SK-N-SH treated with all-trans-retinoic acid at 6 μM for 48 hours (cell line): ENCODE results near the gene SLC7A1.

Experiments
- ARNTL ChIP-seq: fragments of 450-650 bp; formaldehyde crosslinking; IDR thresholded peaks from 2 replicates; pipeline ENCODE4 v1.5.0; 2020; ENCODE audit warnings: low read depth, mild to moderate bottlenecking, moderate library complexity, borderline replicate concordance
- CSDC2 ChIP-seq: fragments of 250-450 bp; sonication (Bioruptor Pico); IDR thresholded peaks from 2 replicates; pipeline ENCODE4 v1.5.0; 2020; ENCODE audit warnings: mild to moderate bottlenecking, moderate library complexity
- ESRRG ChIP-seq: fragments of 250-450 bp; sonication (Bioruptor Pico); IDR thresholded peaks from 2 replicates; pipeline ENCODE4 v1.6.1; 2021; ENCODE audit warnings: mild to moderate bottlenecking
- ISL1 ChIP-seq: fragments of 250-450 bp; sonication (Bioruptor Pico); IDR thresholded peaks from 2 replicates; pipeline ENCODE4 v2.1.2; 2022; ENCODE audit warnings: mild to moderate bottlenecking, moderate library complexity
- PATZ1 ChIP-seq: fragments of 250-450 bp; sonication (Bioruptor Pico); IDR thresholded peaks from 2 replicates; pipeline ENCODE4 v1.8.0; 2020; ENCODE audit warnings: mild to moderate bottlenecking, moderate library complexity, borderline replicate concordance
- RARB ChIP-seq: fragments of 250-450 bp; sonication (Bioruptor Pico); IDR thresholded peaks from 2 replicates; pipeline ENCODE4 v1.8.0; 2021; ENCODE audit warnings: mild to moderate bottlenecking, moderate library complexity
- TCF4 ChIP-seq: fragments of 250-450 bp; sonication (Bioruptor Pico); IDR thresholded peaks from 2 replicates; pipeline ENCODE4 v1.8.0; 2021; ENCODE audit warnings: mild to moderate bottlenecking, moderate library complexity, borderline replicate concordance
- TSHZ2 ChIP-seq: fragments of 250-450 bp; sonication (Bioruptor Pico); IDR thresholded peaks from 2 replicates; pipeline ENCODE4 v1.5.0; 2020; ENCODE audit warnings: mild to moderate bottlenecking, moderate library complexity
- ZFP30 ChIP-seq: fragments of 450-650 bp; formaldehyde crosslinking; IDR thresholded peaks from 2 replicates; pipeline ENCODE4 v1.5.0; 2022; ENCODE audit warnings: mild to moderate bottlenecking, moderate library complexity
- ZNF70 ChIP-seq: fragments of 450-650 bp; formaldehyde crosslinking; IDR thresholded peaks from 2 replicates; pipeline ENCODE4 v1.5.0; 2020; ENCODE audit warnings: mild to moderate bottlenecking, moderate library complexity
- ZNF8 ChIP-seq: fragments of 450-650 bp; formaldehyde crosslinking; IDR thresholded peaks from 2 replicates; pipeline ENCODE4 v1.5.0; 2020; ENCODE audit warnings: mild to moderate bottlenecking, moderate library complexity

GRCh38 chr13:29523199-29523961 lies 72.1 kb downstream of the SLC7A1 start:
- TF ChIP-seq PATZ1 (CRISPR knock-in tag) (no peak), ESRRG (CRISPR knock-in tag) (no peak), CSDC2 (no peak), ZNF8 (CRISPR knock-in tag) (no peak), ARNTL (CRISPR knock-in tag) (no peak), TSHZ2 (CRISPR knock-in tag) (no peak), ZFP30 (CRISPR knock-in tag) (no peak), RARB (CRISPR knock-in tag) (no peak), ISL1 (CRISPR knock-in tag) (no peak), TCF4 (CRISPR knock-in tag) (no peak), ZNF70 (CRISPR knock-in tag) (no peak)
